Natural killer cell (primary cell): ENCODE data around the gene TBC1D4. TPM values are rescaled to one million over a fixed set of nuclear protein-coding genes. Genes with fewer than 3 reads are reported as not detected.

ENCODE experiments used
- ATAC-seq, 3 donors: fragments of 150-1000 bp in 2 of 3; fragments of 200-7000 bp in 1 of 3; cut with Tn5 transposase; 1 replicate in 1 of 3; 2 replicates in 2 of 3; pipeline ENCODE4 v1.10.0; 2021; ENCODE audit warnings: mild to moderate bottlenecking in 2 of 3, moderate library complexity in 2 of 3
- DNase-seq, 2 donors: peaks; one replicate each; pipeline versions ENCODE4 v3.0.0 to v3.0.0-alpha.2; 2013 to 2021; ENCODE audit warnings: mixed read lengths in 1 of 2
- H3K27ac ChIP-seq: one replicate; pipeline ENCODE4 v1.5.1; 2013; ENCODE audit warnings: mild to moderate bottlenecking, low read length
- H3K27me3 ChIP-seq: one replicate; pipeline ENCODE4 v1.6.1; 2013; ENCODE audit warnings: low read length; ENCODE audit not compliant: control insufficient read depth, insufficient read depth
- H3K36me3 ChIP-seq: one replicate; pipeline ENCODE4 v1.6.1; 2013; ENCODE audit warnings: low read length; ENCODE audit not compliant: control insufficient read depth, insufficient read depth
- H3K4me1 ChIP-seq: one replicate; pipeline ENCODE4 v1.6.1; 2013; ENCODE audit warnings: low read length; ENCODE audit not compliant: control insufficient read depth, insufficient read depth
- H3K4me3 ChIP-seq: one replicate; pipeline ENCODE4 v1.5.1; 2013; ENCODE audit warnings: low read length
- H3K9me3 ChIP-seq: one replicate; pipeline ENCODE4 v1.6.1; 2013; ENCODE audit warnings: low read length; ENCODE audit not compliant: control insufficient read depth, insufficient read depth
- H3K27ac Mint-ChIP-seq, 2 donors: one replicate each; pipeline ENCODE4 v1.8.0; 2022; ENCODE audit warnings: mild to moderate bottlenecking in 2 of 2, mixed read lengths in 2 of 2, moderate library complexity in 1 of 2
- H3K27me3 Mint-ChIP-seq, 2 donors: one replicate each; pipeline ENCODE4 v1.8.0; 2022; ENCODE audit warnings: low read depth in 2 of 2, mixed read lengths in 2 of 2
- H3K36me3 Mint-ChIP-seq: one replicate; pipeline ENCODE4 v1.8.0; 2022; ENCODE audit warnings: mixed read lengths
- H3K4me1 Mint-ChIP-seq, 2 donors: one replicate each; pipeline ENCODE4 v1.8.0; 2022; ENCODE audit warnings: mixed read lengths in 2 of 2
- H3K4me3 Mint-ChIP-seq: one replicate; pipeline ENCODE4 v1.8.0; 2022; ENCODE audit warnings: mild to moderate bottlenecking, moderate library complexity, mixed read lengths
- H3K9me3 Mint-ChIP-seq, 2 donors: one replicate each; pipeline ENCODE4 v1.8.0; 2022; ENCODE audit warnings: mixed read lengths in 2 of 2
- CTCF ChIP-seq: fragments of 200-600 bp; IDR thresholded peaks from one replicate; pipeline ENCODE4 v1.8.0; 2022; ENCODE audit warnings: antibody characterized with exemption
- WGBS: methylation state at CpG from one replicate; pipeline ENCODE4 v1.1.7; 2013; ENCODE audit warnings: missing lambda C conversion rate; ENCODE audit not compliant: insufficient coverage; 5-methylcytosine and 5-hydroxymethylcytosine counted together
- intact Hi-C: fragments of 100-400 bp; cut with micrococcal nuclease; formaldehyde crosslinking; loops from one replicate; pipeline ENCODE4 v1.14.2; 2022
- total RNA-seq, 4 donors: library from RNA; stranded (reverse); fragments of 120-200 nt in 1 of 4; gene quantifications; one replicate each; pipeline versions ENCODE4 v1.2.3 to v1.2.4, GENCODE V29; 2013 to 2022

TBC1D4 gene
- total RNA-seq, 3 donors from 2014 or later (not counting 1 experiment from before 2014, with no cell fraction given), result 0.54 to 5.1 (median 3.7) TPM

- Mint-ChIP-seq H3K27me3 (no peaks in the 10 kb centered on the region), H3K4me1 (no peaks in the 10 kb centered on the region), H3K27ac (no peak overlapping the region), H3K9me3 (no peaks in the 10 kb centered on the region), H3K36me3 (no peaks in the 10 kb centered on the region), H3K4me3 (no peak overlapping the region)
- no peak for ATAC-seq
- 75% methylated on average over 2 of the region's 2 CpGs for WGBS
- DNase-seq, result no peak
- no peaks in the 10 kb centered on the region for H3K9me3 ChIP-seq
- H3K27me3 ChIP-seq, result no peaks in the 10 kb centered on the region
- H3K4me3 ChIP-seq, result no peak overlapping the region
- no peak for TF ChIP-seq CTCF
- H3K4me1 ChIP-seq, result no peaks in the 10 kb centered on the region
- no peaks in the 10 kb centered on the region for H3K36me3 ChIP-seq
- H3K27ac ChIP-seq, result no peak overlapping the region
- intact Hi-C loops, result no loop called here
Measured at GRCh38 chr13:75402787-75403186, 79.2 kb downstream of the TBC1D4 start.

- Mint-ChIP-seq H3K36me3 (peaks cover 7% of the 10 kb centered on the region), H3K4me3 (no peak overlapping the region), H3K9me3 (peaks cover 0 to 2% of the 10 kb centered on the region in 2 donors)
Measured at GRCh38 chr13:75400775-75401174, 81.2 kb downstream of the TBC1D4 start.

DNA sequence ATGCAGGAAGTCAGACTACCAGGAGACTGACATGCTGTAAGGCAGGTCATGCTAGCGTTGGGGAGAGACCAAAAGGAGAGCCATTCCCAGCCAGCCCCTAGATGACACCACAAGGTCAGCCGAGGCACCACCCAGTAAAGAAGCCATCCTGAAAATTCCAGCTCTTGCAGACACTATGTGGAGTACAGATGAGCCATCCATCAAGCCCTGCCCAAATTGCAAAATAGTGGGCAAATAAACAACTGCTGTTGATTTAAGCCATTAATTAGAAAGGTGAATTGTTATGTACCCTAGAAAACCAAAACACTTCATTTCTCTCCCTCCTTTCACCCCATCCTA is 82.1 kb downstream of the TBC1D4 start:
- intact Hi-C loops, result no loop called here
- H3K36me3 ChIP-seq, result no peaks in the 10 kb centered on the region
- Mint-ChIP-seq H3K36me3 (peaks cover 7% of the 10 kb centered on the region), H3K9me3 (peaks cover 0 to 2% of the 10 kb centered on the region in 2 donors), H3K4me1 (no peaks in the 10 kb centered on the region), H3K27ac (no peak overlapping the region), H3K4me3 (no peak overlapping the region), H3K27me3 (no peaks in the 10 kb centered on the region)
- no peak for TF ChIP-seq CTCF
- ATAC-seq (no peak), DNase-seq (no peak)
- no peaks in the 10 kb centered on the region for H3K9me3 ChIP-seq
- H3K27ac ChIP-seq, result no peak overlapping the region
- H3K27me3 ChIP-seq, result no peaks in the 10 kb centered on the region
- 86% methylated on average over 2 of the region's 2 CpGs for WGBS
- H3K4me1 ChIP-seq, result no peaks in the 10 kb centered on the region
- no peak overlapping the region for H3K4me3 ChIP-seq

More at GRCh38 chr13:75400775-75401174, 81.2 kb downstream of the TBC1D4 start:
- TF ChIP-seq CTCF, result no peak
- Histone ChIP-seq H3K9me3 (no peaks in the 10 kb centered on the region), H3K27me3 (no peaks in the 10 kb centered on the region), H3K36me3 (no peaks in the 10 kb centered on the region), H3K4me3 (no peak overlapping the region), H3K4me1 (no peaks in the 10 kb centered on the region), H3K27ac (no peak overlapping the region)
- H3K4me1 Mint-ChIP-seq, result no peaks in the 10 kb centered on the region
- H3K27me3 Mint-ChIP-seq, result no peaks in the 10 kb centered on the region
- H3K27ac Mint-ChIP-seq, result no peak overlapping the region
- no peak for ATAC-seq
- 100% methylated on average over 1 of the region's 1 CpG for WGBS
- no peak for DNase-seq
- intact Hi-C loops, result no loop called here

DNA sequence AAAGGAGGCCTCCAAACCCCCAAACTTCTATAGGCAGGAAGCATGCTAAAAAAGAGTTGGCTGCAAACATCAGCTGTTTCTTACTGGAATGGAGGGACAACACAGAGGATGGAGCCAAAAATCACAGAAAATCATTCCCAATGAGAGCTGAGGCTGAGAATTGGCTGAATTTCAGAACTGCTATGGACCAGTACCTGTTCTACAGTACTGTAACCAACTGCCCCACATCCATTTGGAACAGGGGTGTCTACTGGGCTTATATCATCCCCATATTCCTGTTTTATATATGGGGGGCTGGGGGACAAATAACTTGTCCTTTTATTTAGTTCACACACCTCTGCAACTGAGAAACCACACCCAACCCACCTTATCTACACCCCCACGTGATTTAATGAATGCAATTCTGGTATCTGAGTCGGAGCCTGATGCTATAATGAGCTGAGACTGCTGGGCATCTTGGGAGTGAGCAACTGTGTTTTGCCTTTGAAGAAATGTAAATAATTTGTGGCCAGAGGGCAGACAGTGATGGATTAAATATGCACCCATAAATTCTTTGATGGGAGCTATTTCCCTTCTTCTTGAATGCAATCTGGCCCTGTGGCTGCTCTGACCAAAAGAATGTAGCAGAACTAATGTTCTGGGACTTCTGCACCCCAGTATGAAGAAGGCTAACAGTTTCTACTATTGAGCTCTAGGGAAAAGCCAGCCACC is 82.6 kb downstream of the TBC1D4 start:
- 81% methylated on average over 2 of the region's 2 CpGs for WGBS
- H3K36me3 Mint-ChIP-seq, result peaks cover 7% of the 10 kb centered on the region
- no peak overlapping the region for H3K4me3 ChIP-seq

More for the DNA sequence above, 82.6 kb downstream of the TBC1D4 start:
- no peak overlapping the region for H3K27ac Mint-ChIP-seq
- H3K27me3 Mint-ChIP-seq, result no peaks in the 10 kb centered on the region
- intact Hi-C loops, result no loop called here
- Histone ChIP-seq H3K4me1 (no peaks in the 10 kb centered on the region), H3K36me3 (no peaks in the 10 kb centered on the region), H3K9me3 (no peaks in the 10 kb centered on the region), H3K27ac (no peak overlapping the region), H3K27me3 (no peaks in the 10 kb centered on the region)
- DNase-seq, result no peak
- no peak for ATAC-seq
- H3K4me1 Mint-ChIP-seq, result no peaks in the 10 kb centered on the region
- H3K9me3 Mint-ChIP-seq, result peaks cover 0 to 2% of the 10 kb centered on the region in 2 donors
- no peak overlapping the region for H3K4me3 Mint-ChIP-seq
- TF ChIP-seq CTCF, result no peak
